Activated naive CD8-positive, alpha-beta T cell treated with anti-CD3 and anti-CD28 coated beads, Interleukin-2, amount 50 U/mL, for 24 hours (primary cell): ENCODE results near the gene PPP1R16B.

ENCODE experiments used
- ATAC-seq: fragments of 150-1000 bp; cut with Tn5 transposase; one replicate; pipeline ENCODE4 v1.10.0; 2021
- DNase-seq: peaks from one replicate; pipeline ENCODE4 v3.0.0; 2021
- H3K27ac Mint-ChIP-seq: one replicate; pipeline ENCODE4 v1.8.0; 2021; ENCODE audit warnings: mild to moderate bottlenecking, mixed read lengths
- H3K27me3 Mint-ChIP-seq: one replicate; pipeline ENCODE4 v1.8.0; 2021; ENCODE audit warnings: mixed read lengths
- H3K36me3 Mint-ChIP-seq: one replicate; pipeline ENCODE4 v1.8.0; 2021; ENCODE audit warnings: low read depth, mixed read lengths
- H3K4me1 Mint-ChIP-seq: one replicate; pipeline ENCODE4 v1.8.0; 2021; ENCODE audit warnings: mixed read lengths
- H3K4me3 Mint-ChIP-seq: one replicate; pipeline ENCODE4 v1.8.0; 2021; ENCODE audit warnings: mild to moderate bottlenecking, moderate library complexity, mixed read lengths
- H3K9me3 Mint-ChIP-seq: one replicate; pipeline ENCODE4 v1.8.0; 2021; ENCODE audit warnings: mixed read lengths

PPP1R16B gene

GRCh38 chr20:38861071-38861401 lies 55.5 kb downstream of the PPP1R16B start:
- no peaks in the 10 kb centered on the region for H3K27me3 Mint-ChIP-seq
- ATAC-seq (no peak), DNase-seq (no peak)
- H3K36me3 Mint-ChIP-seq, result peaks cover 23% of the 10 kb centered on the region
- no peak overlapping the region for H3K4me3 Mint-ChIP-seq
- no peak overlapping the region for H3K27ac Mint-ChIP-seq
- H3K4me1 Mint-ChIP-seq, result peaks cover 83% of the 10 kb centered on the region
- no peaks in the 10 kb centered on the region for H3K9me3 Mint-ChIP-seq

- ATAC-seq (no peak), DNase-seq (no peak)
- H3K27ac Mint-ChIP-seq, result peak overlapping the region; percentile 81
- no peak overlapping the region for H3K4me3 Mint-ChIP-seq
- peaks cover 79% of the 10 kb centered on the region for H3K4me1 Mint-ChIP-seq
- H3K36me3 Mint-ChIP-seq, result peaks cover 25% of the 10 kb centered on the region
- no peaks in the 10 kb centered on the region for H3K9me3 Mint-ChIP-seq
- H3K27me3 Mint-ChIP-seq, result no peaks in the 10 kb centered on the region
These were observed 56.7 kb downstream of the PPP1R16B start for GRCh38 chr20:38862226-38862625.

DNA sequence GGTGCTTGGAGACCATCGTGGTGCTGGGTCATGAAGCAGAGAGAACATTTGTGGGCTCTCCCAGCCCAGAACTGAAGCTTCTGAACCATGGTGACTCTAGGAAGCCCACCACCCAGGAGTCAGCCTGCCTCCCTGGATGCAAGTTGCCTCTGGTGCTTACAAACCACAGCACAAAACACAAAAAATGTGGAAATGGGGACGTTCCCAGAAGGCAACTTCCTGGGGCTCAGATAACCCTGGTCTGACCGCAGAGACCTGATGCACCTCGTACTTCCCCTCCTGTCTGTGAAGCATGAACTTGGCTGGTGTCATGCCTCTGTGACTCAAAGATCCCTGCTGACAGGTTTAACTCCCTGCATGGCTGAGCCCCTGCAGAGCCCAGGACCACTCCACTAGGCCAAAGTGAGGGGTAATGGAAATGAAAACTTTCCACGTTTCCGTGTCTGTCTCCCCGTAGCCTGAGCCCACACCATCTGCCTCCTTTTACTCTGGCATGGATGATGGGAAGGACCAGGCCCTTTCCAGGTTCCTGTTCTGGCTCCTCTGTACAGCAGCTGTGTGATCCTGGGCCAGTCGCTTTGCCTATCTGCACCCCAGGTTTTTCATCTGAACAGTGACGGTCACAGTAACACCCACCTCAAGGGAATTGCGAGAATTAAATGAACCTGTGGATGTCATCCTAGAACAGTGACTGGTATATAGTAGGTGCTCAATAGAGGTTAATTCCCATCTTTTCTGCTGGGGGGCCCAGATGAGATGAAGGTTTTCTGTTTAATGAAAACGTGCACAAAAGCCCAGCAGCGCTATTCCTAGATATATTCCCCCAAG lies 57.7 kb downstream of the PPP1R16B start:
- H3K36me3 Mint-ChIP-seq, result peaks cover 25% of the 10 kb centered on the region
- peak overlapping the region; percentile 81 for H3K27ac Mint-ChIP-seq
- DNase-seq (peak; percentile 61), ATAC-seq (peak; percentile 98)
- no peaks in the 10 kb centered on the region for H3K9me3 Mint-ChIP-seq
- no peaks in the 10 kb centered on the region for H3K27me3 Mint-ChIP-seq
- peak overlapping the region; percentile 9 for H3K4me3 Mint-ChIP-seq
- peaks cover 76% of the 10 kb centered on the region for H3K4me1 Mint-ChIP-seq

GRCh38 chr20:38864662-38865061 lies 59.2 kb downstream of the PPP1R16B start:
- ATAC-seq (no peak), DNase-seq (no peak)
- Mint-ChIP-seq H3K27me3 (no peaks in the 10 kb centered on the region), H3K27ac (peak overlapping the region; percentile 81), H3K36me3 (peaks cover 30% of the 10 kb centered on the region), H3K4me1 (peaks cover 73% of the 10 kb centered on the region), H3K4me3 (no peak overlapping the region), H3K9me3 (no peaks in the 10 kb centered on the region)

GRCh38 chr20:38866265-38867061 lies 61.0 kb downstream of the PPP1R16B start:
- Mint-ChIP-seq H3K4me1 (peaks cover 74% of the 10 kb centered on the region), H3K36me3 (peaks cover 30% of the 10 kb centered on the region), H3K27me3 (no peaks in the 10 kb centered on the region), H3K9me3 (no peaks in the 10 kb centered on the region), H3K4me3 (no peak overlapping the region), H3K27ac (peak overlapping the region; percentile 60)
- ATAC-seq (no peak), DNase-seq (no peak)

GRCh38 chr20:38867062-38867359 lies 61.5 kb downstream of the PPP1R16B start:
- ATAC-seq, result no peak
- peaks cover 30% of the 10 kb centered on the region for H3K36me3 Mint-ChIP-seq

DNA sequence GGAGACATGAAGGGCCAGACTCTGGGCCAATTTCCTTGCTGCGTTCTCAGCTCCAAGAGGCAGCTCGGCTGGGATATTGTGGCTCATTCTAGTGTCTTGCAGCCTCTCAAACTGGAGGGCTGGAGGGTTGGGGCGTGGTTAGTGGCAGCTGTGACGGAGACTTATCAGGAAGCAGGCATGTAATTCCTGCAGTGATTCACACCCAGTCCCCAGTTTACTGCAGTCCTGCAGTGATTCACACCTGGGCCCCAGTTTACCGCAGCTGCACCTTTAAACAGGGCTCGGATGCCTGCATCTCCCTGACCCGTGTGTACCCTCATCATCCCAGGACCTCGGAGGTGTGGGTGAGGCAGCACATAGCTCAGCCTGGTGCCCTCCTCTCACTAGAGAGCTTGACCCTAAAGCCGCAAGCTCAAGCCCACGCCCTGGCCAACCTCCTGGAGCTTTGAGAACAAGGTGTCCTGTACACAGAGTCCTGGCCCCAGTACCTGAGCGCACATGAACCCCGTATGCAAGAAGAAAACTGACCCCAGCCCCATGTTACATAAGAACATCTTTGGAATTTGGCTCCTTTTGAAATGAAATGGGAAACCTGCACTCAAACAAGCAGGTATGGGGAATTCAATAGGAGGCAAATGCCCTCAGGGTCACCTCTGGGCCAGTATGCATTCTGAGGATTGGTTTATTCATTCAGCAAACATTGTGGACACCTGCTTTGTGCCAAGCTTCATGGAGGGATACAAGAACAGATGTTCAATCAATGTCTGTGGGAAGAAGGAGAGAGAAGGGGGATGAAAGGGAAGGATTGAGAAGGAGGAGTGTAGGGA lies 65.4 kb downstream of the PPP1R16B start:
- Mint-ChIP-seq H3K27me3 (peaks cover 2% of the 10 kb centered on the region), H3K36me3 (peaks cover 26% of the 10 kb centered on the region), H3K27ac (peak overlapping the region; percentile 83), H3K4me3 (peak overlapping the region; percentile 28), H3K9me3 (no peaks in the 10 kb centered on the region), H3K4me1 (peaks cover 84% of the 10 kb centered on the region)
- DNase-seq (peak; percentile 29), ATAC-seq (no peak)

More at GRCh38 chr20:38867062-38867359, 61.5 kb downstream of the PPP1R16B start:
- Mint-ChIP-seq H3K4me3 (no peak overlapping the region), H3K27ac (peak overlapping the region; percentile 47), H3K9me3 (no peaks in the 10 kb centered on the region), H3K27me3 (no peaks in the 10 kb centered on the region), H3K4me1 (peaks cover 75% of the 10 kb centered on the region)
- no peak for DNase-seq

- Mint-ChIP-seq H3K27ac (peak overlapping the region; percentile 82), H3K36me3 (peaks cover 26% of the 10 kb centered on the region), H3K4me3 (peak overlapping the region; percentile 28)
These were observed 66.1 kb downstream of the PPP1R16B start for GRCh38 chr20:38871560-38871953.

DNA sequence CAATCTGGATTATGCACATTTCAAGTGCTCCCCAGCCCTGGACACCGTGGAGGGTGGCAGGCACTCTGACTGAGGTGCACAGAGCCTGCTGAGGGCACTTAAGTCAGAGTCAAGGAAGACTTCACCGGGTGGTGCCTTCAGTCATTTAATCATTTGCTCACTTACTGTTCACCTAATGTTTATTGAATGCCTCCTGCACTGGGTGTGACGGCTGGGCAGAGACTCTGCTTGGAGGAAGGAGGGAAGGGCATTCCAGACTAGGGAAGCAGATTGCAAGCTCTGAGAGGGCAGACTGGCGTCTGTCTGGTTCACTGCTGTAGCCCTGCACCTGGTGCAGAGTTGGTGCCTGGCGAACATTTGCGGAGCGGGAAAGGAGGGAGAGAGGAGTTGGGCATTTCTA lies 66.5 kb downstream of the PPP1R16B start:
- H3K4me1 Mint-ChIP-seq, result peaks cover 89% of the 10 kb centered on the region
- ATAC-seq, result no peak

More at GRCh38 chr20:38871560-38871953, 66.1 kb downstream of the PPP1R16B start:
- peaks cover 89% of the 10 kb centered on the region for H3K4me1 Mint-ChIP-seq
- no peaks in the 10 kb centered on the region for H3K9me3 Mint-ChIP-seq
- ATAC-seq (no peak), DNase-seq (no peak)
- peaks cover 2% of the 10 kb centered on the region for H3K27me3 Mint-ChIP-seq

DNA sequence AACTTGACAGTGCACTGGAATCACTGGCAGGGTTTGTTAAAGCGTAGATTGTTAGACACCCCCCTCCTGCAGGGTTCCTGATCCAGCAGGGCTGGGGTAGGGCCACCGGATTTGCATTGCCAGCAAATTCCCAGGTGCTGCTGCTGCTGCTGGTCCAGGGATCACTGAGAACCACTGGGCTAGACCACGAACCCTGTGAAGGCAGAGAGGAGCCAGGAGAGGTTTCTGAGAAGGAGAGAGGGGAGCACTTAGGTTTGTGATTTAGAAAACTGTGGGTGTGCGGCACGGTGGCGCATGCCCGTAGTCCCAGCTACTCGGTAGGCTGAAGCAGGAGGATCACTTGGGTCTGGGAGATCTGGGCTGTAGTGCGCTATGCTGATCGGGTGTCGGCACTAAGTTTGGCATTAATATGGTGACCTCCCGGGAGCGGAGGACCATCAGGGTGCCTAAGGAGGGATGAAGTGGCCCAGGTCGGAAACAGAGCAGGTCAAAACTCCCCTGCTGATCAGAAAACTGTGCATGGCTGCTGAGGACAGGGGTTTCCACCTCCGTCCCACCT lies 67.1 kb downstream of the PPP1R16B start:
- H3K36me3 Mint-ChIP-seq, result peaks cover 24% of the 10 kb centered on the region
- H3K27me3 Mint-ChIP-seq, result peaks cover 2% of the 10 kb centered on the region
- peak overlapping the region; percentile 73 for H3K4me3 Mint-ChIP-seq
- DNase-seq (no peak), ATAC-seq (no peak)
- peaks cover 91% of the 10 kb centered on the region for H3K4me1 Mint-ChIP-seq
- no peaks in the 10 kb centered on the region for H3K9me3 Mint-ChIP-seq
- H3K27ac Mint-ChIP-seq, result peak overlapping the region; percentile 100

More for the DNA sequence above, 66.5 kb downstream of the PPP1R16B start:
- Mint-ChIP-seq H3K9me3 (no peaks in the 10 kb centered on the region), H3K27ac (peak overlapping the region; percentile 100), H3K27me3 (peaks cover 2% of the 10 kb centered on the region), H3K36me3 (peaks cover 25% of the 10 kb centered on the region), H3K4me3 (peak overlapping the region; percentile 73)
- DNase-seq, result no peak

- Mint-ChIP-seq H3K9me3 (no peaks in the 10 kb centered on the region), H3K27ac (peak overlapping the region; percentile 100), H3K4me1 (peaks cover 92% of the 10 kb centered on the region), H3K4me3 (peak overlapping the region; percentile 73), H3K36me3 (peaks cover 22% of the 10 kb centered on the region), H3K27me3 (peaks cover 2% of the 10 kb centered on the region)
- peak; percentile 91 for ATAC-seq
- peak; percentile 81 for DNase-seq
These were observed 67.6 kb downstream of the PPP1R16B start for GRCh38 chr20:38873050-38873581.

- Mint-ChIP-seq H3K4me1 (peaks cover 92% of the 10 kb centered on the region), H3K36me3 (peaks cover 16% of the 10 kb centered on the region), H3K4me3 (peak overlapping the region; percentile 73), H3K27ac (peak overlapping the region; percentile 100), H3K27me3 (peaks cover 2% of the 10 kb centered on the region), H3K9me3 (no peaks in the 10 kb centered on the region)
- ATAC-seq, result no peak
- DNase-seq, result no peak
These were observed 69.1 kb downstream of the PPP1R16B start for GRCh38 chr20:38874460-38875174.

- peaks cover 2% of the 10 kb centered on the region for H3K27me3 Mint-ChIP-seq
- H3K4me3 Mint-ChIP-seq, result peak overlapping the region; percentile 73
- peak overlapping the region; percentile 100 for H3K27ac Mint-ChIP-seq
- peak; percentile 68 for DNase-seq
- H3K36me3 Mint-ChIP-seq, result peaks cover 18% of the 10 kb centered on the region
- H3K9me3 Mint-ChIP-seq, result no peaks in the 10 kb centered on the region
- H3K4me1 Mint-ChIP-seq, result peaks cover 93% of the 10 kb centered on the region
- peak; percentile 29 for ATAC-seq
These were observed 69.9 kb downstream of the PPP1R16B start for GRCh38 chr20:38875175-38875993.
